NCI-H1105 (cell line): ENCODE results near the gene KIF26B.
"Not testable (repeated sequence)": the region's sequence is repeated elsewhere in the genome, so short reads cannot be mapped to it uniquely, and the experiment has no call there.

Experiments
- DNase-seq: peaks from one replicate; lab custom pipeline; 2025; lab: John Stamatoyannopoulos, UW

The KIF26B gene

GRCh38 chr1:245684166-245684565 lies 529.4 kb downstream of the KIF26B start:
- no peak for DNase-seq

DNA sequence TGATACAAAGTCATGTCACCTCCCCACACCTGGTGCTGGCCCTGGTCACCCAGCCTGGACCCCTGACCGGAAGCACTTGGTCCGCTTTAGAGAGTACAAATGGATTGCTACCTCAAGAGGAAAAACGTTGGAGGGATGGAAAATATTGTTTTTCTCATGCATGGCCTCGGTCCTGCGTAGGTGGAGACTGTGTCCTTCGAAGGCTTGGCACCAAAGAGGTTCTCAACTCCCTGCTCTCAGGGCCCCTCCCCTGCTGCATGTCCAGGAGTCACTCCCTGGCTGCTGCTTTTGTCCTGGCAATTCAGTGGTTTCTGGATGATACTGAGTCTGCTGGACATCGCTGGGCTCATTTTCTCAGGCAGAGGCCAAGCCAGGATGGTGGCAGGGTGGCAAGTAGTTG lies 529.8 kb downstream of the KIF26B start:
- DNase-seq: no peak

DNA sequence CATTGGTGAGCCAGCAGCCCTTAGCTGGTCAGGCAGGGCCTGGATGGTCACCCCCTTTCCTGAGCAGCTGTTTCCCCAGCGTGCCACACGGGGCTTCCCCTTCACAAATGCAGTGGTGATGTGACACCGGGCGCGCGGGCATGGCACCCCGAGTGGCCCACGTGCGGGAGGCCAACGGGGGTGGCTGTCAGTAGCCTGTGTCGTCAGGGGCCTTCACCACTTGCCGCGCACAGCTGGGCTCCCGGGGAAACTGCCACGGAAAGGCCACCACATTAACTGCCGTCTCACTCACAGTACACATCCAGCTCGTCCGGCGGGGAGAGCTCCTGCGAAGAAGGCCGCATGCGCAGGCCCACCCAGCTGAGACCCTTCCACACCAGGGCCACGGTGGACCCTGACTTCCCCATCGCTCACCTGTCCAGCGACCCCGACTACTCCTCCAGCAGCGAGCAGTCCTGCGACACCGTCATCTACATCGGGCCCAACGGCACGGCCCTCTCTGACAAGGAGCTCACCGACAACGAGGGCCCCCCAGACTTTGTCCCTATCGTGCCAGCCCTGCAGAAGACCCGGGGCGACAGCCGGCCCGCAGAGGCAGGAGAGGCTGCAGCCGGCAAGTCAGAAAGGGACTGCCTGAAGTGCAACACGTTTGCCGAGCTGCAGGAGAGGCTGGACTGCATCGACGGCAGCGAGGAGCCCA lies 530.5 kb downstream of the KIF26B start:
- no peak for DNase-seq

DNA sequence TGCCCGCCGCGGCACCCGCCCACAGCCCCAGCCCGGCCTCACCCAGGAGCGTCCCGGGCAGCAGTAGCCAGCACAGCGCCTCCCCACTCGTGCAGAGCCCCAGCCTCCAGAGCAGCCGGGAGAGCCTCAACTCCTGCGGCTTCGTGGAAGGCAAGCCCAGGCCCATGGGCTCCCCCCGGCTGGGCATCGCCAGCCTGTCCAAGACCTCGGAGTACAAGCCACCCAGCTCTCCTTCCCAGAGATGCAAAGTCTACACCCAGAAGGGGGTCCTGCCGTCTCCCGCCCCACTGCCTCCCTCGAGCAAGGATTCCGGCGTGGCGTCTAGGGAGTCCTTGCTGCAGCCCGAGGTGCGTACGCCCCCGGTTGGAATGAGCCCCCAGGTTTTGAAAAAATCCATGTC lies 531.2 kb downstream of the KIF26B start:
- DNase-seq: no peak

GRCh38 chr1:245686446-245687030 lies 531.8 kb downstream of the KIF26B start:
- DNase-seq: no peak

GRCh38 chr1:245687152-245687635 lies 532.4 kb downstream of the KIF26B start:
- no peak for DNase-seq

DNA sequence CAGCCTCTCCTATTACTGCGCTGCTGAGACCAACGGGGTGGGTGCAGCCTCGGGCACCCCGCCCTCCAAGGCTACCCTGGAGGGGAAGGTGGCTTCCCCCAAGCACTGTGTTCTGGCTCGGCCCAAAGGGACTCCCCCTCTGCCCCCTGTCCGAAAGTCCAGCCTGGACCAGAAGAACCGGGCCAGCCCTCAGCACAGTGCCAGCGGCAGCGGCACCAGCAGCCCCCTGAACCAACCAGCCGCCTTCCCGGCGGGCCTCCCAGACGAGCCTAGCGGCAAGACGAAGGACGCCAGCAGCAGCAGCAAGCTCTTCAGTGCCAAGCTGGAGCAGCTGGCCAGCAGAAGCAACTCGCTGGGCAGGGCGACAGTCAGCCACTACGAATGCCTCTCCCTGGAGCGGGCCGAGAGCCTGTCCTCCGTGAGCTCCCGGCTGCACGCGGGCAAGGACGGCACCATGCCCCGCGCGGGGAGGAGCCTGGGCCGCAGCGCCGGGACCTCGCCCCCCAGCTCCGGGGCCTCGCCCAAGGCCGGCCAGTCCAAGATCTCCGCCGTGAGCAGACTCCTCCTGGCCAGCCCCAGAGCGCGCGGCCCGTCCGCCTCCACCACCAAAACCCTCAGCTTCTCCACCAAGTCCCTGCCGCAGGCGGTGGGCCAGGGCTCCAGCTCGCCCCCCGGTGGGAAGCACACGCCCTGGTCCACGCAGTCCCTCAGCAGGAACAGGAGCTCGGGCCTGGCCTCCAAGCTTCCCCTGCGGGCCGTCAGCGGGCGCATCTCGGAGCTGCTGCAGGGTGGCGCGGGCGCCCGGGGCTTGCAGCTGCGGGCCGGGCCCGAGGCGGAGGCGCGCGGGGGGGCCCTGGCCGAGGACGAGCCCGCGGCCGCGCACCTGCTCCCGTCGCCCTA lies 533.1 kb downstream of the KIF26B start:
- no peak for DNase-seq

DNA sequence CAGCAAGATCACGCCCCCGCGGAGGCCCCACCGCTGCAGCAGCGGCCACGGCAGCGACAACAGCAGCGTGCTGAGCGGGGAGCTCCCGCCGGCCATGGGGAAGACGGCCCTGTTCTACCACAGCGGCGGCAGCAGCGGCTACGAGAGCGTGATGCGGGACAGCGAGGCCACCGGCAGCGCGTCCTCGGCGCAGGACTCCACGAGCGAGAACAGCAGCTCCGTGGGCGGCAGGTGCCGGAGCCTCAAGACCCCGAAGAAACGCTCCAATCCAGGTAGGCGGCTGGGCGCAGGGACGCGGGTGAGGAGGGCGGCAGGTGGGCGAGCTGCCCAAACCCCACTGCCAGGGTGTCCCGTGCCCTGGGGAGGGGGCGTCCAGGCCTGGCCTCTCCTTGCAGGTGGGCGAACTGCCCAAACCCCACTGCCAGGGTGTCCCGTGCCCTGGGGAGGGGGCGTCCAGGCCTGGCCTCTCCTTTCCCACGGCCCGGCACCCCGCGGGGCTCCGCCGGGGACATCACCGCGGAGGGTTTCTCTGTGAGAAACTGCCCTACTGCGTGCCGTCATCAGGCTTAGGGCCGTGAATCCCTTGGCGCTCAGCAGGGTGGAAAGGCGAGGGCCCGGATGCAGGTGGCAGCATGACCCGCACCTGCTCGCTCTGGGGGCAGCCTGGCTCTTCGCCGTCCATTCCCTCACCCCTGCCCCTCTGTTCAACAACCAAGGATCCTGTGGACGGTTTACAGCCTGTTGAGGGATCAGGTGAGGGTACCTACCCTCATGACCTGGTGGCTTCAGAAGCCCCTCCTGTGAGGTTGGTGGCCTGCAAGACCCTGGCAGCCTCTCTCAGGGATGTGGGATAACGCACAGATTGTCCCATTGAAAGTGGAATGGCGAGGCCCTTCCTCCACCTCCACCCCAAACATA lies 534.0 kb downstream of the KIF26B start:
- no peak for DNase-seq

- DNase-seq: no peak
These were observed 535.4 kb downstream of the KIF26B start for GRCh38 chr1:245690156-245690690.

DNA sequence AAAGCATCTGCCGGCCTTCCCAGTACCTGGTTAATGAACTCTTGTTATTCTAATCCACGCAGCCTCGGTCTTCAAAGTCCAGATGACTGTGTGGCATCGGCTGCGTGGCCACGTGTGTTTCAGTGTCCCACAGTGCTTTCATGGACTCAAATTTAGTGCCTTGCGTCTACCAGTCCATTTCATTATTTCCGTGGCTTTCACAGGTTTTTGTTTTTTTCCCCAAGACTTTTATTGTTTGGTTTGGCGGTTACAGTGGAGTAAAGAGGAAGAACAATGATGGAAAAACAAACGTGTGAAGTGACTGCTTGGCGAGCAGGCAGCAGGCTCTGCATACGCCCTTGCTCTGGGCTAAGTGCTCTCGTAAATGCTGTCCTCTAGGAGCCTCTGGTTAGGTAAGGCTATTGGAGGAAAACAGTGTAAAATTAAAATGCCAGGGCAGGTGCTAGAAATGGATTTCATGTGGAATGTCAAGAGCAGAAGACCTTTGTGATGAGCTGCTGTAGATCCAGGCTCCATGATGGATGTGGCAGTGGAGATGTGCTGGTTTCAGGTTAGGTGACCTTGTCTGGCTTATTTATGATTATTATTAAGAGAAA lies 536.3 kb downstream of the KIF26B start:
- DNase-seq: no peak

GRCh38 chr1:245691897-245692296 lies 537.1 kb downstream of the KIF26B start:
- no peak for DNase-seq

GRCh38 chr1:245692318-245692717 lies 537.5 kb downstream of the KIF26B start:
- no peak for DNase-seq

GRCh38 chr1:245693116-245693793 lies 538.5 kb downstream of the KIF26B start:
- DNase-seq: no peak

- DNase-seq: no peak
These were observed 539.4 kb downstream of the KIF26B start for GRCh38 chr1:245693941-245694752.

DNA sequence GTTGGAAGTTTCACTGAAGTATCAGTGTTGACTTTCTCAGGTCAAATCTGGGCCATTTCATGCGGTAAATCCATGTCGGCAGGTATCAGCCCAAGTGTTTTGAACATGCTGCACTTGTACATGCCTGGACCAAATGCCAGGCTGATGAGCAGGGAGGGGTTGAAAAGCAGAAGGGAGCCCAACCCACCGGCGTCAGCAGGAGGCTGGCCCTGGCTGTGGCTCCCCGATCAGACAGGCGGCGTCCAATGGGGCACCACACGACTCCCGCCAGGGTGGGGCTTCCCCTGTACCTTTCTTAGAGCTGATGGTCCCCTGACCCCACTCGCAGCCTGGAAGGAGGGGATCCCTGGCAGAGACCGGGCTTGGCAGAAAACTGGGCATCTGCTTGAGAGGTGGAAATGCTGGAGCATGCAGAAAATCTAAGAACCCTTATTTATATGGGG lies 540.0 kb downstream of the KIF26B start:
- no peak for DNase-seq

DNA sequence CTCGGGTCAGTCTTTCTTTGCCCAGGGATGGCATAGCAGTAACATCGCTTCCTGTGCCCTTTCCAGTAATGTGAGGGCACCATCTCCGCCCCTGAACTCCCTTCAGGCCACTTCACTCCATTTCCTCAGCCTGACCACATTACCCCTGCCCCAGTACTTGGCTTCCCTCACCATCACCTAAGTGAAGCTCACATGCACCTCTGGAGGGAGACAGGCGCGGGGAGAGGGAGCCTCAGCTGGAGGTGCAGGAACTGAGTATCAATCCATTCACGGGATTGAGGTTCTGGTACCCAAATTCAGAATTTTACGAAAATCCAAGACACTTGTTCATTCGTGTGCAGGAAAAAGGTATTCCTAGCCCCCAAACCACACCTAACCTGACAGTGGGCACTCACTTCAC lies 540.4 kb downstream of the KIF26B start:
- no peak for DNase-seq

- DNase-seq: not testable (repeated sequence)
These were observed 540.9 kb downstream of the KIF26B start for GRCh38 chr1:245695701-245696100.

DNA sequence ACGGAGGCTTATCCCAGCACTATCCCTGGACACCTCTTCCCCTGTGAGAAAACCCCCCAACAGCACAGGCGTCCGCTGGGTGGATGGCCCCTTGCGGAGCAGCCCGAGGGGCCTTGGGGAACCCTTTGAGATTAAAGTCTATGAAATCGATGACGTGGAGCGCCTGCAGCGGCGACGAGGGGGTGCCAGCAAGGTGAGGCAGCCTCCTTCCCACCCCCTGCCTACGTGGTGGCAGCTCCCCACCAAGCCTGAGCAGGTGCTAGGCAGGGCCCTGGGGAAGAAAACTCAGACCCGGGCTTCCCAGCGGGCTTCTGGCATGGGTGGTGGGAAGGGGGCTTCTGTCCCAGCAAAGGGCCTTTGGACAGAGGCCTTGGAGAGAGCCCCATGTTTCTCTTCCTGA lies 543.3 kb downstream of the KIF26B start:
- DNase-seq: no peak

DNA sequence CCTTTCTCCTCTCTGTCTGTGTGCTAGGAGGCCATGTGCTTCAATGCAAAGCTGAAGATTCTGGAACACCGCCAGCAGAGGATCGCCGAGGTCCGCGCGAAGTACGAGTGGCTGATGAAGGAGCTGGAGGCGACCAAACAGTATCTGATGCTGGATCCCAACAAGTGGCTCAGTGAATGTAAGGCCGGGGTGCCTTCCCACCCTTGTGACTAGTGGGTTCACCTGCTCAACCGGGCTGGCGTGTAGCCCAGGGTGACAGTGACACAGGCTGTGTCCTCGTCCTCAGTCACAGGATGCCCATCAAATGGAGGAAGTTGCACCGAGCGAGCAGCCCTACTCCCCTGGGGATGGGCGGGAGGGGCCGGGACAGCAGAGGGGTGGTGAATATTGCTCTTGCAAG lies 544.1 kb downstream of the KIF26B start:
- DNase-seq: peak; percentile 25

- no peak for DNase-seq
These were observed 545.8 kb downstream of the KIF26B start for GRCh38 chr1:245700631-245701030.
